Activated CD4-positive, alpha-beta T cell treated with anti-CD3 and anti-CD28 coated beads for 24 hours (primary cell): Measurements from ENCODE around the gene SPEM3.
"Not testable (repeated sequence)": the region's sequence is repeated elsewhere in the genome, so short reads cannot be mapped to it uniquely, and the experiment has no call there.

Experiments
- DNase-seq, 2 donors: peaks; one replicate each; pipeline ENCODE4 v3.0.0-alpha.2; 2020; ENCODE audit warnings: low read depth in 2 of 2

Gene SPEM3

GRCh38 chr17:7471729-7472128 lies 43.1 kb downstream of the SPEM3 start:
- DNase-seq = no peak

- DNase-seq = not testable (repeated sequence)
Observed at GRCh38 chr17:7474767-7475166, 46.1 kb downstream of the SPEM3 start.

- DNase-seq = no peak
Observed at GRCh38 chr17:7475764-7476422, 47.2 kb downstream of the SPEM3 start.

GRCh38 chr17:7476494-7476893 lies 47.8 kb downstream of the SPEM3 start:
- no peak for DNase-seq

- no peak for DNase-seq
Observed at GRCh38 chr17:7476951-7477350, 48.3 kb downstream of the SPEM3 start.

GRCh38 chr17:7477392-7478275 lies 49.0 kb downstream of the SPEM3 start:
- no peak for DNase-seq

- peak; percentile 27 to 43 for DNase-seq
Observed at GRCh38 chr17:7478276-7479212, 49.9 kb downstream of the SPEM3 start.

GRCh38 chr17:7479213-7480088 lies 50.8 kb downstream of the SPEM3 start, which contains the start of gene ZBTB4:
TSS of gene ZBTB4 (minus strand) at chr17:7479631. CDS start at chr17:7466801, 12,830 bp downstream.
- peak; percentile 44 to 45 for DNase-seq

GRCh38 chr17:7480089-7480384 lies 51.4 kb downstream of the SPEM3 start:
- no peak for DNase-seq

- DNase-seq = not testable (repeated sequence)
Observed at GRCh38 chr17:7481275-7481674, 52.6 kb downstream of the SPEM3 start, which contains the start of gene SLC35G6. TSS of gene SLC35G6 (plus strand) at chr17:7481446. CDS start at chr17:7481517, 71 bp downstream.

- not testable (repeated sequence) for DNase-seq
Observed at GRCh38 chr17:7481842-7482741, 53.4 kb downstream of the SPEM3 start.
